HG03066 (cell line): ENCODE results near the gene BRD9.

ENCODE experiments used
- ATAC-seq: cut with Tn5 transposase; IDR thresholded peaks from one replicate; pipeline ENCODE4 v1.9.1; 2021; ENCODE audit warnings: low read depth; ENCODE audit not compliant: unreplicated experiment

The BRD9 gene

GRCh38 chr5:821504-821903 is 71.1 kb downstream of the BRD9 start:
- no peak for ATAC-seq

GRCh38 chr5:820245-820644 is 72.4 kb downstream of the BRD9 start:
- no peak for ATAC-seq

GRCh38 chr5:819078-819477 is 73.5 kb downstream of the BRD9 start:
- ATAC-seq = no peak

GRCh38 chr5:816176-816575 is 76.4 kb downstream of the BRD9 start:
- no peak for ATAC-seq

DNA sequence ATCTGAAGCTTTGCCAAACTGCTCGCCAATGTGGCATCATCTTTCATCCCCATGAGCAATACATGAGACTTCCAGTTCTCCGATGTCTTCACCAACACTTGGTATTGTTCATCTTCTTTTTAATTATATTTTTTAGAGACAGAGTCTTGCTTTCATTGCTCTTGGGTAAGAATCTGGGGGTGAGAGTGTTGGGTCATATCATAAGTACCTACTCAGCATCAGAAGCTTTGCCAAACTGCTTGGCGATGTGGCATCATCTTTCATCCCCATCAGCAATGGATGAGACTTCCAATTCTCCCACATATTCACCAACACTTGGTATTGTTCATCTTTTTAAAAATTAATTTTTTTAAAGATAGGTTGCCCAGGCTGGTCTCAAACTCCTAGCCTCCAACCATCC is 77.2 kb downstream of the BRD9 start:
- ATAC-seq = no peak
